K562 (cell line): Measurements from ENCODE around the gene TRAF7. TPM values are rescaled to one million over a fixed set of nuclear protein-coding genes. Genes with fewer than 3 reads are reported as not detected.

Experiments
- ATAC-seq: fragments of 200-7000 bp; cut with Tn5 transposase; 3 replicates; pipeline ENCODE4 v1.9.1; 2020; ENCODE audit warnings: moderate library complexity
- BruUV-seq: library from RNA; stranded (reverse); fragments of 400-500 nt; replicated peaks from 2 replicates; lab custom pipeline; 2021; lab: Mats Ljungman, UMichigan
- CTCF ChIA-PET: fragments of 300-600 bp; formaldehyde crosslinking; extraction: SDS; loops from one replicate; lab custom pipeline; 2021; ENCODE audit warnings: low intra/inter-chr PET ratio; lab: Yijun Ruan, JAX
- POLR2A ChIA-PET: fragments of 300-600, 350-650 bp; sonication (Branson Sonifier 250); formaldehyde crosslinking; extraction: SDS; loops from one replicate; lab custom pipeline; 2021; ENCODE audit warnings: antibody characterized with exemption, inconsistent platforms; lab: Yijun Ruan, JAX
- DNase-seq, 4 experiments: peaks; one replicate each; pipeline versions ENCODE4 v3.0.0 to v3.0.0-alpha.2; 2011 to 2018; ENCODE audit warnings: low spot score in 3 of 4, mixed read lengths in 3 of 4; ENCODE audit errors: extremely low read depth in 1 of 4
- FAIRE-seq: peaks from 2 replicates; lab custom pipeline; 2011; peaks lifted over from hg19 to GRCh38; lab: Jason Lieb, UNC
- H2AFZ ChIP-seq: 2 replicates; pipeline ENCODE4 v1.6.0; 2011; ENCODE audit warnings: low read depth, low read length, control low read depth, inconsistent platforms
- H3K27ac ChIP-seq: fragments of 200-600 bp; 3 replicates; pipeline ENCODE4 v1.8.0; 2011; ENCODE audit warnings: low read depth, mild to moderate bottlenecking, control low read depth, inconsistent platforms, low read length, moderate library complexity, mixed read lengths; ENCODE audit errors: extremely low read depth
- H3K27me3 ChIP-seq, 2 experiments: fragments of 300-600 bp in 1 of 2; 2 replicates in 1 of 2; 3 replicates in 1 of 2; pipeline versions ENCODE4 v1.6.0 to v1.8.0; 2011; ENCODE audit warnings: inconsistent platforms in 2 of 2, low read length in 2 of 2, mild to moderate bottlenecking in 1 of 2, mixed read lengths in 1 of 2, moderate library complexity in 1 of 2; ENCODE audit not compliant: control insufficient read depth in 2 of 2, insufficient read depth in 2 of 2
- H3K36me3 ChIP-seq: fragments of 300-600 bp; 3 replicates; pipeline ENCODE4 v1.8.0; 2011; ENCODE audit warnings: mild to moderate bottlenecking, low read length, inconsistent platforms; ENCODE audit not compliant: control insufficient read depth, insufficient read depth
- H3K4me1 ChIP-seq, 2 experiments: fragments of 200-600 bp in 1 of 2; replicated peaks in 1 of 2; 2 replicates in 1 of 2; 3 replicates in 1 of 2; pipeline versions ENCODE4 v1.5.1 to v1.8.0; 2011; ENCODE audit warnings: inconsistent platforms in 2 of 2, low read length in 2 of 2, mild to moderate bottlenecking in 1 of 2, mixed read lengths in 1 of 2, moderate library complexity in 1 of 2; ENCODE audit not compliant: control insufficient read depth in 2 of 2, insufficient read depth in 2 of 2
- H3K4me2 ChIP-seq: 2 replicates; pipeline ENCODE4 v1.6.1; 2011; ENCODE audit warnings: low read length, control low read depth, inconsistent platforms, mixed read lengths; ENCODE audit not compliant: insufficient read depth
- H3K4me3 ChIP-seq: fragments of 200-600 bp; sonication (generic), shearing (Covaris generic); 2 replicates; pipeline ENCODE4 v1.5.1; 2016; ENCODE audit warnings: control low read depth, inconsistent platforms
- H3K79me2 ChIP-seq: fragments of 200-600 bp; 3 replicates; pipeline ENCODE4 v1.8.0; 2011; ENCODE audit warnings: low read length, inconsistent platforms; ENCODE audit not compliant: control insufficient read depth, insufficient read depth
- H3K9ac ChIP-seq, 2 experiments: 2 replicates each; pipeline versions ENCODE4 v1.6.0 to v1.6.1; 2011; ENCODE audit warnings: low read depth in 2 of 2, low read length in 2 of 2, control low read depth in 1 of 2, inconsistent platforms in 1 of 2, mild to moderate bottlenecking in 1 of 2, mixed read lengths in 1 of 2; ENCODE audit not compliant: insufficient read depth in 1 of 2
- H3K9me1 ChIP-seq: one replicate; pipeline ENCODE4 v1.6.0; 2011; ENCODE audit warnings: inconsistent platforms, mild to moderate bottlenecking, low read length, moderate library complexity; ENCODE audit not compliant: control insufficient read depth, insufficient read depth
- H3K9me3 ChIP-seq: replicated peaks from 2 replicates; pipeline ENCODE4 v1.5.1; 2011; ENCODE audit warnings: low read depth, low read length, inconsistent platforms; ENCODE audit not compliant: control insufficient read depth, insufficient read depth
- H4K20me1 ChIP-seq: replicated peaks from 2 replicates; pipeline ENCODE4 v1.6.1; 2011; ENCODE audit warnings: low read length, inconsistent platforms, mixed read lengths; ENCODE audit not compliant: control insufficient read depth, insufficient read depth
- BHLHE40 ChIP-seq: IDR thresholded peaks from 2 replicates; pipeline ENCODE4 v1.6.1; 2011; ENCODE audit warnings: low read length, improper control_type of control experiment
- CC2D1A ChIP-seq: fragments of 450-650 bp; IDR thresholded peaks from 2 replicates; pipeline ENCODE4 v1.6.1; 2017; ENCODE audit warnings: mild to moderate bottlenecking
- ERF ChIP-seq: fragments of 450-650 bp; formaldehyde crosslinking; IDR thresholded peaks from 2 replicates; pipeline ENCODE4 v1.4.0; 2020; ENCODE audit warnings: mild to moderate bottlenecking, mixed read lengths
- EWSR1 ChIP-seq: fragments of 450-650 bp; IDR thresholded peaks from 2 replicates; pipeline ENCODE4 v1.6.1; 2018; ENCODE audit warnings: borderline replicate concordance, mild to moderate bottlenecking, low read depth, moderate library complexity; ENCODE audit not compliant: partially characterized antibody
- FOXJ3 ChIP-seq: sonication (generic); formaldehyde crosslinking; IDR thresholded peaks from 2 replicates; pipeline ENCODE4 v1.4.0; 2020; ENCODE audit warnings: mild to moderate bottlenecking, missing genetic modification reagents
- HOMEZ ChIP-seq: fragments of 250-450 bp; sonication (Bioruptor Pico); IDR thresholded peaks from 2 replicates; pipeline ENCODE4 v1.4.0; 2020; ENCODE audit warnings: mild to moderate bottlenecking, moderate library complexity
- L3MBTL2 ChIP-seq: fragments of 450-650 bp; IDR thresholded peaks from 2 replicates; pipeline ENCODE4 v1.6.1; 2016; ENCODE audit warnings: mild to moderate bottlenecking, moderate library complexity
- PHTF2 ChIP-seq: fragments of 250-450 bp; sonication (Bioruptor Pico); IDR thresholded peaks from 2 replicates; pipeline ENCODE4 v1.5.0; 2021; ENCODE audit warnings: mild to moderate bottlenecking
- POLR2B ChIP-seq: fragments of 450-650 bp; IDR thresholded peaks from 2 replicates; pipeline ENCODE4 v1.6.1; 2018; ENCODE audit warnings: low read depth; ENCODE audit not compliant: partially characterized antibody
- SPI1 ChIP-seq: IDR thresholded peaks from 2 replicates; pipeline ENCODE4 v1.6.1; 2011; ENCODE audit warnings: low read depth, low read length, control low read depth, borderline replicate concordance
- TRIM25 ChIP-seq: fragments of 450-650 bp; IDR thresholded peaks from 2 replicates; pipeline ENCODE4 v1.7.0; 2016; ENCODE audit warnings: borderline replicate concordance
- YBX1 ChIP-seq: fragments of 450-650 bp; IDR thresholded peaks from 2 replicates; pipeline ENCODE4 v1.7.1; 2016; ENCODE audit warnings: mild to moderate bottlenecking
- ZBTB43 ChIP-seq: sonication (generic); formaldehyde crosslinking; IDR thresholded peaks from 2 replicates; pipeline ENCODE4 v1.8.0; 2023; ENCODE audit warnings: mild to moderate bottlenecking, missing genetic modification reagents
- ZNF121 ChIP-seq: sonication (generic); formaldehyde crosslinking; conservative IDR thresholded peaks from 2 replicates; pipeline ENCODE4 v1.8.0; 2022; ENCODE audit warnings: missing genetic modification reagents
- ZNF143 ChIP-seq: sonication (generic); formaldehyde crosslinking; IDR thresholded peaks from 2 replicates; pipeline ENCODE4 v1.9.0; 2022; ENCODE audit warnings: mild to moderate bottlenecking, missing genetic modification reagents
- ZNF561 ChIP-seq: fragments of 450-650 bp; formaldehyde crosslinking; conservative IDR thresholded peaks from 2 replicates; pipeline ENCODE4 v1.4.0; 2020; ENCODE audit warnings: mild to moderate bottlenecking, moderate library complexity
- WGBS: fragments of 100-300 bp; shearing (Covaris generic); methylation state at CpG from one replicate; pipeline ENCODE4 v1.1.6; 2016; ENCODE audit warnings: low coverage, mixed read lengths; ENCODE audit not compliant: insufficient coverage; ENCODE audit errors: missing lambda C conversion rate; 5-methylcytosine and 5-hydroxymethylcytosine counted together
- in situ Hi-C: fragments of 300-500 bp; cut with MboI; formaldehyde crosslinking; loops from 4 replicates; pipeline ENCODE4 v1.15.0; 2018; ENCODE audit warnings: inconsistent platforms, mixed read lengths
- intact Hi-C: fragments of 100-400 bp; cut with micrococcal nuclease; formaldehyde crosslinking; loops from 2 replicates; pipeline ENCODE4 v1.14.2; 2022
- polyA plus RNA-seq, 8 experiments: library from polyadenylated mRNA; depleted of rRNA in 4 of 8; stranded (reverse) in 5 of 8; unstranded in 3 of 8; fragments of >200 nt; fragmentation: Nextera tagmentation in 2 of 8; fragmentation: Illumina TruSeq in 1 of 8; extraction: Ambion mirVana in 2 of 8; extraction: Trizol in 1 of 8; gene quantifications; 2 replicates each; pipeline versions ENCODE4 v1.2.1 to v1.2.3, GENCODE V29; 2011 to 2014; ENCODE audit warnings: inconsistent platforms in 1 of 8, missing spikeins in 1 of 8
- total RNA-seq, 7 experiments: library from RNA; depleted of rRNA in 6 of 7; stranded (reverse); fragments of >200 nt in 6 of 7; fragmentation: Illumina TruSeq in 2 of 7; extraction: Trizol in 2 of 7; gene quantifications; 2 replicates each; pipeline versions ENCODE4 v1.2.1 to v1.2.3, GENCODE V29; 2011 to 2021; ENCODE audit warnings: low replicate concordance in 1 of 7

The TRAF7 gene
- total and polyA plus RNA-seq, 9 of the 15 experiments (the other 6 are each of a cell fraction or from before 2014, with no cell fraction given) = 1.1 to 113 (median 41.6) TPM

GRCh38 chr16:2205104-2205966 is 49.8 kb downstream of the TRAF7 start, which contains the start of gene MLST8:
TSS of gene MLST8 (plus strand) at chr16:2205454. CDS start at chr16:2206086, 632 bp downstream.
- intact Hi-C loops (no loop called here), in situ Hi-C loops (no loop called here)
- Histone ChIP-seq H3K36me3 (peaks cover 38% of the 10 kb centered on the region; the same call in 1 of the 3 replicates), H2AFZ (peak within 1 kb of the TSS; percentile 100), H3K4me2 (peak within 1 kb of the TSS; percentile 92), H3K27me3 (no peaks in the 10 kb centered on the region), H3K9me3 (no peaks in the 10 kb centered on the region), H3K4me1 (peaks cover 13 to 61% of the 10 kb centered on the region in 2 experiments; a peak in 4 of 5 replicates), H3K79me2 (peaks cover 37% of the 10 kb centered on the region), H3K9ac (peak within 1 kb of the TSS; percentile 92 to 96), H3K27ac (peak within 1 kb of the TSS; percentile 93), H3K9me1 (no peaks in the 10 kb centered on the region), H4K20me1 (peaks cover 1% of the 10 kb centered on the region; the same call in 1 of the 2 replicates), H3K4me3 (peak within 1 kb of the TSS; percentile 84)
- WGBS = 0% methylated on average over 56 of the region's 93 CpGs
- BruUV-seq = no TSS peak
- ATAC-seq (peak; percentile 79), DNase-seq (peak; percentile 92 to 98 (median 96)), FAIRE-seq (peak; percentile 70)
- ChIA-PET CTCF (no interaction called here), POLR2A (interaction anchor here (0.5 to 1.4 kb wide), 7 partner anchors 9 to 50 kb away, joined by 3 to 15 read pairs (median 5); partner anchors contain the start of genes ECI1, PGP and TRAF7)
- TF ChIP-seq ERF (CRISPR knock-in tag) (peak; percentile 93), ZBTB43 (peak; percentile 63; the same call in 1 of the 2 replicates), ZNF143 (CRISPR knock-in tag) (no peak; the same call in 1 of the 2 replicates), PHTF2 (CRISPR knock-in tag) (no peak), POLR2B (peak; percentile 94), ZNF561 (CRISPR knock-in tag) (no peak), L3MBTL2 (peak; percentile 93), CC2D1A (no peak), BHLHE40 (peak; percentile 87), TRIM25 (no peak), YBX1 (no peak), EWSR1 (no peak), FOXJ3 (CRISPR knock-in tag) (no peak), ZNF121 (CRISPR knock-in tag) (no peak), SPI1 (no peak), HOMEZ (CRISPR knock-in tag) (no peak)
